ENCODE data around the gene TMEM270. TPM values are rescaled to one million over a fixed set of nuclear protein-coding genes. Genes with fewer than 3 reads are reported as not detected.

TMEM270 gene
- total RNA-seq, 3 donors from 2014 or later: not detected

DNA sequence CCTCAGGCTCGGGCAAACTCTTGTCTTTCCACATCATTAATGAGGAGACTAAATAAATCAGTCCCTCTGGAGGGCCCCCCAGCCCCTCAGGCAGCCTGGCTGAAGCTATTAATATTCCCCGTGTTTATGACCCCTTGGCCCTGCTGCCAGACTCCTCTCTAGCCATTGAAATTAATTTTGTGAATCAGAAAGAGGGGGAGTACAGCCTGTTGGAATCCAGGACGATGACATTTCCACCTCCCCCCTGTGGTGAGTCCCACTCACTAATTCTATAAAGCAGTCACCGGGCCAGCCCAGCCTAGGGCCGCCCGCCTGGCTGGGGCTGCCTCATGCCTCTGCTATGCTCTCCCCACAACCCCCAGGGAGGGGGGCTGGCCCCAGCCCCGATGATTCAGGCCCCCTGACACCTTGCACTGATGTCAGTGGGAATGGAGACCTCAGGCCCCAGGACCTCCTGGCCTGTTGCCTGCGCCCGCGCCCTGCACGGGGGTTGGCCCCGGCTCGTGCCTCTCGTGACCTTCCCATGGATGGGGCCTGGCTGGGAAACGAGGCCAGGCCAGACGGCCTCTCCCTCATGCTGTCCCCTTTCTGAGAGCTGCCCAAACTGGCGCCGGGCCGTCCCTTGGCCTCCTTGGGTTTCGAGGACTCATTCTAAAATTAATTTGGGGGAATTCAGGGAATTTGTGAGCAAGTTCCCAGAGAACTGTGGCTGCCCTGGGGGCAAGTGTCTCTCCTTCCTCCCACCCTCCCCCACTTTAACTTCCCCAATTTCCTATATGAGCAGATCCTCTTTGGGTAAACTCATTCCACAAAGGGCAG is 34.0 kb downstream of the TMEM270 start:
- H3K4me1 ChIP-seq (ENCODE audit: low read depth): no peaks in the 10 kb centered on the region
- no peak overlapping the region for H3K4me3 ChIP-seq
- DNase-seq: peak in 2 of 3 donors; percentile 53 to 78
- ATAC-seq: peak; percentile 52
- TF ChIP-seq, protein P1, sequence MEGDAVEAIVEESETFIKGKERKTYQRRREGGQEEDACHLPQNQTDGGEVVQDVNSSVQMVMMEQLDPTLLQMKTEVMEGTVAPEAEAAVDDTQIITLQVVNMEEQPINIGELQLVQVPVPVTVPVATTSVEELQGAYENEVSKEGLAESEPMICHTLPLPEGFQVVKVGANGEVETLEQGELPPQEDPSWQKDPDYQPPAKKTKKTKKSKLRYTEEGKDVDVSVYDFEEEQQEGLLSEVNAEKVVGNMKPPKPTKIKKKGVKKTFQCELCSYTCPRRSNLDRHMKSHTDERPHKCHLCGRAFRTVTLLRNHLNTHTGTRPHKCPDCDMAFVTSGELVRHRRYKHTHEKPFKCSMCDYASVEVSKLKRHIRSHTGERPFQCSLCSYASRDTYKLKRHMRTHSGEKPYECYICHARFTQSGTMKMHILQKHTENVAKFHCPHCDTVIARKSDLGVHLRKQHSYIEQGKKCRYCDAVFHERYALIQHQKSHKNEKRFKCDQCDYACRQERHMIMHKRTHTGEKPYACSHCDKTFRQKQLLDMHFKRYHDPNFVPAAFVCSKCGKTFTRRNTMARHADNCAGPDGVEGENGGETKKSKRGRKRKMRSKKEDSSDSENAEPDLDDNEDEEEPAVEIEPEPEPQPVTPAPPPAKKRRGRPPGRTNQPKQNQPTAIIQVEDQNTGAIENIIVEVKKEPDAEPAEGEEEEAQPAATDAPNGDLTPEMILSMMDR (IDR thresholded peaks at IDR 0.05): no peak
- H3K9me3 ChIP-seq: no peaks in the 10 kb centered on the region
- H3K36me3 ChIP-seq (ENCODE audit: low read depth): no peaks in the 10 kb centered on the region
- intact Hi-C loops (cut with DNase I, micrococcal nuclease): no loop called here

GRCh38 chr7:73895626-73896025 is 34.7 kb downstream of the TMEM270 start:
- H3K36me3 ChIP-seq (ENCODE audit: low read depth): no peaks in the 10 kb centered on the region
- no peak for ATAC-seq
- TF ChIP-seq, protein P1 (IDR thresholded peaks at IDR 0.05): no peak
- DNase-seq: no peak
- no peaks in the 10 kb centered on the region for H3K4me1 ChIP-seq (ENCODE audit: low read depth)
- H3K9me3 ChIP-seq: no peaks in the 10 kb centered on the region
- no peak overlapping the region for H3K4me3 ChIP-seq
- intact Hi-C loops (cut with DNase I, micrococcal nuclease): no loop called here

DNA sequence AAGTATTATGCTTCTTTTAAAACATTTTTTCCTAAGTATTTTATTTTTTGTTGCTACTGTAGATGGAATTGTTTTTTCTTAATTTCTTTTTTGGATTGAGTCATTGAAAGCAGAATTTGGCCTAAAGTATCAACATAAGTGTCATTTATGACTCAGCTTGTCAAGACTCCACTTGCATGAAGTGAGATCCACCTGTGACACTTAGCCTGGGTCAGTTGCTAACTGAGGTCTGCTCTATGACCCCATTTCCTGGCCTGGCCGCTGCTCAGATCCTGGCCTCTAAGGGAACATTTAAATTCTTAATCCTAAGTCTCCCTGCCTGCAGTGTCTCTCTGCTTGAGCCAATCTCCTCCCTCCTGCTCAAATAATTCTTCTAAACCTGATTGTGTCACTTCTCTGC is 35.5 kb downstream of the TMEM270 start:
- ATAC-seq: no peak

GRCh38 chr7:73899731-73900142 is 38.8 kb downstream of the TMEM270 start:
- Histone ChIP-seq H3K9me3 (no peaks in the 10 kb centered on the region), H3K4me1 (ENCODE audit: low read depth) (no peaks in the 10 kb centered on the region), H3K4me3 (no peak overlapping the region), H3K36me3 (ENCODE audit: low read depth) (no peaks in the 10 kb centered on the region)
- intact Hi-C loops (cut with DNase I, micrococcal nuclease): no loop called here
- DNase-seq: peak; percentile 37 to 74 (median 58)
- TF ChIP-seq, protein P1 (IDR thresholded peaks at IDR 0.05): no peak
- ATAC-seq: peak; percentile 53

More for the DNA sequence above, 35.5 kb downstream of the TMEM270 start:
- Histone ChIP-seq H3K36me3 (ENCODE audit: low read depth) (no peaks in the 10 kb centered on the region), H3K9me3 (no peaks in the 10 kb centered on the region), H3K4me3 (no peak overlapping the region), H3K4me1 (ENCODE audit: low read depth) (no peaks in the 10 kb centered on the region)
- TF ChIP-seq, protein P1 (IDR thresholded peaks at IDR 0.05): no peak
- DNase-seq: no peak
- intact Hi-C loops (cut with DNase I, micrococcal nuclease): no loop called here

DNA sequence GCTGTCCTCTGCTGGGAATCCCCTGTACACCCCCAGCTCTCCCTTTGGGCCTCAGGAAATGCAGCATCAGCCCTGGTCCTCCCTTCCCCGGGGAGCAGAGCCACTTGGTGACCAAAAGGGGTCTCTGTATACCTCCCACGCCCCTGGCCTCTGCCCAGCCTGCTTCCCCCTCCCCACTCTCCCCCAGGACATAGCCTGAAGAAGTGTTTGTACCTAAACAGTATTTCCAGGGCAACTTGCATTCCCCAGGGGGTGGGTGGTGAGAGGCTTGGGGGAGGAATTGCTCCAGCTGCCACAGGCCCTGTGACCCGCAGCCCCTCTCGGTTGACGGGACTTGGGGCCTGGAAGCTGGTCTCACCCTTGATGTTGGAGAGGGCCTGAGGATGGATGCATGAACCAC is 39.3 kb downstream of the TMEM270 start:
- H3K36me3 ChIP-seq (ENCODE audit: low read depth): no peaks in the 10 kb centered on the region
- no peaks in the 10 kb centered on the region for H3K4me1 ChIP-seq (ENCODE audit: low read depth)
- no peak for DNase-seq
- intact Hi-C loops (cut with DNase I, micrococcal nuclease): no loop called here
- H3K4me3 ChIP-seq: no peak overlapping the region
- TF ChIP-seq, protein P1 (IDR thresholded peaks at IDR 0.05): no peak
- H3K9me3 ChIP-seq: no peaks in the 10 kb centered on the region
- ATAC-seq: peak; percentile 18

Measured in mucosa of descending colon (tissue), 3 donors.